Left ventricle myocardium inferior (tissue), 1 donor: ENCODE measurements around the gene NDUFS3. TPM values are rescaled to one million over a fixed set of nuclear protein-coding genes. Genes with fewer than 3 reads are reported as not detected.
"Not testable (repeated sequence)": the region's sequence is repeated elsewhere in the genome, so short reads cannot be mapped to it uniquely, and the experiment has no call there.

ENCODE experiments used
- DNase-seq: peaks from one replicate; pipeline ENCODE4 v3.0.0-alpha.2; 2020
- H3K27ac ChIP-seq: fragments of 200-600 bp; replicated peaks from 2 replicates; pipeline ENCODE4 v1.8.0; 2021
- H3K27me3 ChIP-seq: fragments of 200-600 bp; 2 replicates; pipeline ENCODE4 v1.8.0; 2021; ENCODE audit warnings: low read depth
- H3K36me3 ChIP-seq: fragments of 200-600 bp; 2 replicates; pipeline ENCODE4 v1.8.0; 2021
- H3K4me1 ChIP-seq: fragments of 200-600 bp; 2 replicates; pipeline ENCODE4 v1.8.0; 2021
- H3K4me3 ChIP-seq: fragments of 200-600 bp; 2 replicates; pipeline ENCODE4 v1.8.0; 2021; ENCODE audit warnings: mild to moderate bottlenecking, moderate library complexity
- H3K9me3 ChIP-seq: fragments of 200-600 bp; replicated peaks from 2 replicates; pipeline ENCODE4 v1.8.0; 2021
- CTCF ChIP-seq: fragments of 200-600 bp; IDR thresholded peaks from 2 replicates; pipeline ENCODE4 v1.8.0; 2021; ENCODE audit warnings: antibody characterized with exemption, mild to moderate bottlenecking, borderline replicate concordance
- intact Hi-C: fragments of 100-400 bp; cut with micrococcal nuclease; formaldehyde crosslinking; loops from one replicate; pipeline ENCODE4 v1.11.0; 2022
- long read RNA-seq: library from polyadenylated mRNA; unstranded; transcript quantifications from one replicate; pipeline ENCODE4 v2.0.0, GENCODE V29; 2021
- total RNA-seq: library from RNA; stranded (reverse); fragmentation: NEBNext Ultra II Directional; extraction: Animal tissue kit (Norgen Biotek cat#: 25700); gene quantifications from one replicate; pipeline ENCODE4 v1.2.1, GENCODE V29; 2021
- donor health status: DM: no; HTN: yes; CAD: no; lungs with severe emphysema.

NDUFS3 gene
- 296 TPM for total RNA-seq
- long read RNA-seq, transcript NDUFS3-201 (7 exons, 958 nt) = major isoform, 175 of 211 reads
- long read RNA-seq, partial matches to known transcripts = 6 of 211 reads
- long read RNA-seq, other reads (novel, unspliced or antisense) = 30 of 211 reads

GRCh38 chr11:47578524-47579494, at the start of gene NDUFS3, which contains the start of gene KBTBD4:
TSS of gene NDUFS3 (plus strand) at chr11:47579074. CDS start at chr11:47579092, 18 bp downstream.
TSS of gene KBTBD4 (minus strand) at chr11:47578970. CDS start at chr11:47578951, 19 bp downstream.
- Histone ChIP-seq H3K9me3 (no peaks in the 10 kb centered on the region), H3K4me1 (peaks cover 47% of the 10 kb centered on the region), H3K27me3 (no peaks in the 10 kb centered on the region), H3K4me3 (peak within 1 kb of the TSS; percentile 100), H3K27ac (peak within 1 kb of the TSS; percentile 96), H3K36me3 (peaks cover 67% of the 10 kb centered on the region)
- no peak for TF ChIP-seq CTCF
- peak; percentile 88 for DNase-seq
- intact Hi-C loops = no loop called here

- TF ChIP-seq CTCF = no peak
- Histone ChIP-seq H3K27ac (no peak overlapping the region), H3K4me1 (peaks cover 60% of the 10 kb centered on the region)
Measured at GRCh38 chr11:47529951-47530350, 48.9 kb upstream of the NDUFS3 start.

GRCh38 chr11:47530721-47531120, 48.2 kb upstream of the NDUFS3 start:
- Histone ChIP-seq H3K27ac (peak overlapping the region; percentile 9), H3K4me1 (peaks cover 58% of the 10 kb centered on the region)
- DNase-seq, H3K36me3 ChIP-seq, H3K4me3 ChIP-seq, H3K9me3 ChIP-seq, H3K27me3 ChIP-seq, intact Hi-C loops: not testable (repeated sequence)

More at GRCh38 chr11:47529951-47530350, 48.9 kb upstream of the NDUFS3 start:
- intact Hi-C loops = no loop called here
- DNase-seq = no peak
- Histone ChIP-seq H3K9me3 (no peaks in the 10 kb centered on the region), H3K27me3 (no peaks in the 10 kb centered on the region), H3K36me3 (no peaks in the 10 kb centered on the region), H3K4me3 (no peak overlapping the region)

GRCh38 chr11:47531666-47532065, 47.2 kb upstream of the NDUFS3 start:
- H3K9me3 ChIP-seq = no peaks in the 10 kb centered on the region
- H3K4me1 ChIP-seq = peaks cover 64% of the 10 kb centered on the region
- H3K27me3 ChIP-seq = no peaks in the 10 kb centered on the region
- TF ChIP-seq CTCF = no peak
- peaks cover 5% of the 10 kb centered on the region for H3K36me3 ChIP-seq
- no peak for DNase-seq
- H3K4me3 ChIP-seq = no peak overlapping the region
- H3K27ac ChIP-seq = peak overlapping the region; percentile 9
- intact Hi-C loops = no loop called here

GRCh38 chr11:47532597-47533213, 46.2 kb upstream of the NDUFS3 start:
- intact Hi-C loops = no loop called here
- no peak for TF ChIP-seq CTCF

More at GRCh38 chr11:47532597-47533213, 46.2 kb upstream of the NDUFS3 start:
- Histone ChIP-seq H3K27ac (peak overlapping the region; percentile 4), H3K36me3 (peaks cover 5% of the 10 kb centered on the region), H3K4me3 (no peak overlapping the region), H3K27me3 (no peaks in the 10 kb centered on the region), H3K4me1 (peaks cover 75% of the 10 kb centered on the region), H3K9me3 (no peaks in the 10 kb centered on the region)
- DNase-seq = no peak
